Uterus (tissue), 2 donors: ENCODE data around the gene LENEP.

ENCODE experiments used
- CTCF ChIP-seq, 4 experiments: fragments of 200-600 bp in 2 of 4; fragments of 450-650 bp in 2 of 4; sonication (generic) in 2 of 4; IDR thresholded peaks; one replicate each; pipeline ENCODE4 v1.5.1; 2016 to 2019; ENCODE audit warnings: antibody characterized with exemption in 4 of 4, mild to moderate bottlenecking in 2 of 4, moderate library complexity in 1 of 4
- POLR2A ChIP-seq, 2 donors: fragments of 450-650 bp; IDR thresholded peaks; one replicate each; pipeline ENCODE4 v1.6.1; 2016; ENCODE audit warnings: antibody characterized with exemption in 2 of 2, mild to moderate bottlenecking in 1 of 2, moderate library complexity in 1 of 2

DNA sequence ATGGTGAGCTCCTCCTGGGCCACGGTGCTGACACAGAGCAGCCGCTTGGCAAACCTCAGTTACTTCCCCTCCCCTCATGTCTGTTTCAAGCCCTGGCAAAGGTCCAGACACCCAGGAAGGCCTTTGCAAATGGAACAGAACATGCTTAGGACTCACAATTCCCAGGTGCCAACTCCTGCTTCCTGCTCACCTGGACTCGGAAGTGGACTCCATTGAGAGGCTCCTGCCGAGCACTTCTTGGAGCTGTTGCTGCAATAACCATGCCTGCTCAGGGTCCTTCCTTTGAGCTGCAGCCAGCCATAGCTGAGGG lies 29.5 kb downstream of the LENEP start:
- TF ChIP-seq CTCF (IDR thresholded peaks at IDR 0.05) (no peak), POLR2A (IDR thresholded peaks at IDR 0.05) (no peak)
